SKM-1 treated with dmso at 0.1 percent for 144 hours (cell line): ENCODE measurements around the gene RIMS1.

Experiments used
- DNase-seq: peaks from one replicate; lab custom pipeline; 2025; ENCODE audit not compliant: unreplicated experiment; lab: John Stamatoyannopoulos, UW

The RIMS1 gene

GRCh38 chr6:72081871-72082270 lies 195.5 kb downstream of the RIMS1 start:
- DNase-seq: peak; percentile 34

- no peak for DNase-seq
Observed at GRCh38 chr6:72083976-72084375, 197.6 kb downstream of the RIMS1 start.

- DNase-seq: peak; percentile 34
Observed at GRCh38 chr6:72084992-72085569, 198.7 kb downstream of the RIMS1 start.

- DNase-seq: no peak
Observed at GRCh38 chr6:72094506-72094905, 208.2 kb downstream of the RIMS1 start.

GRCh38 chr6:72102561-72102960 lies 216.2 kb downstream of the RIMS1 start:
- no peak for DNase-seq

- no peak for DNase-seq
Observed at GRCh38 chr6:72111611-72112010, 225.3 kb downstream of the RIMS1 start.

- no peak for DNase-seq
Observed at GRCh38 chr6:72130327-72130726, 244.0 kb downstream of the RIMS1 start.

- DNase-seq: no peak
Observed at GRCh38 chr6:72132427-72132826, 246.1 kb downstream of the RIMS1 start.

- DNase-seq: no peak
Observed at GRCh38 chr6:72132851-72133250, 246.5 kb downstream of the RIMS1 start.

- no peak for DNase-seq
Observed at GRCh38 chr6:72133324-72133723, 247.0 kb downstream of the RIMS1 start.

GRCh38 chr6:72140795-72141194 lies 254.4 kb downstream of the RIMS1 start:
- DNase-seq: no peak

- DNase-seq: no peak
Observed at GRCh38 chr6:72149715-72150114, 263.4 kb downstream of the RIMS1 start.

- peak; percentile 49 for DNase-seq
Observed at GRCh38 chr6:72151742-72152141, 265.4 kb downstream of the RIMS1 start.

- DNase-seq: no peak
Observed at GRCh38 chr6:72175916-72176315, 289.6 kb downstream of the RIMS1 start.

GRCh38 chr6:72182337-72183246 lies 296.2 kb downstream of the RIMS1 start:
- no peak for DNase-seq

GRCh38 chr6:72203983-72204382 lies 317.6 kb downstream of the RIMS1 start:
- no peak for DNase-seq

GRCh38 chr6:72205500-72205899 lies 319.1 kb downstream of the RIMS1 start:
- no peak for DNase-seq

- no peak for DNase-seq
Observed at GRCh38 chr6:72206606-72207005, 320.3 kb downstream of the RIMS1 start.

- DNase-seq: no peak
Observed at GRCh38 chr6:72212686-72213085, 326.3 kb downstream of the RIMS1 start.

- no peak for DNase-seq
Observed at GRCh38 chr6:72213654-72214053, 327.3 kb downstream of the RIMS1 start.

GRCh38 chr6:72216222-72217068 lies 330.1 kb downstream of the RIMS1 start:
- no peak for DNase-seq

- DNase-seq: no peak
Observed at GRCh38 chr6:72217626-72218025, 331.3 kb downstream of the RIMS1 start.
